SH-SY5Y (cell line): ENCODE measurements around the gene HOXA3.

ENCODE experiments used
- GATA2 ChIP-seq: IDR thresholded peaks from 2 replicates; pipeline ENCODE4 v1.6.1; 2011; ENCODE audit warnings: mild to moderate bottlenecking, low read depth, low read length
- GATA3 ChIP-seq: IDR thresholded peaks from 2 replicates; pipeline ENCODE4 v1.6.1; 2011; ENCODE audit warnings: low read depth, mild to moderate bottlenecking, low read length, moderate library complexity

DNA sequence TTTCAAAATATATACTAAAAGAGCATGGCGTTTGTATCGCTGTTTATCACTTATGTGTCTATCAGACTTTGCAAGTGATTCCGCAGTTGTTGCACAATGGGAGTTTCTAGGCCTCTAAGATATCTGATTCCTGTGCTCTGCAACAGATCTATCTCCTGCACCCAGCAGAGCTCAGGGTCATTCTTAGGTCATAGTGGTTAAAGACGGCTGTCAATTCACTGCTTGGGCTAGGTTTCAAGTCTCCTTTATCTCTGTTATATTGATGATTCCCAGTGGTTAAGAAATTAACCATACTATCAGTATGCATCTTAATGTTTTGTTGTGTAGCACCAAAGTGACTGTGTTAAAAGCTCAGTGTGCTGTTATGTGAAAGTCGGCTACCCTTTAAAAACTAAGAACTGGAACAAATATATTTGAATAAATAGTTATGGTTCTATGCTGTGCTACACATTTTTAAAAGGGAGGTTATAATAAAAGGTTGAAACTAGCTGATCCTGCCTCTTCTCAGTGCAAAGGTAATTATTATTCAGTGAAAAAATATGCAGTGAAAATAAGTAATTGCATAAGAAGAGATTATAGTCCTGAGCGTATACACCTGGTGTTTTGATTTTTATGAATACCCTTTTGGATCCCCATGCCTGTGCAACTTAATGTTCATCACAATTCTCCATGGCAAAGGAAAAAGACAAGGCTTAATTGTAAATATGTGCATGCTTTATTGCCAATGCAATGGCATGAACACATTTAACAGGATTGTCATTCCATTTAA, 80.6 kb downstream of the HOXA3 start:
- TF ChIP-seq GATA2 (no peak), GATA3 (no peak)
